Caco-2 (cell line): ENCODE measurements around the gene CD247. TPM values are rescaled to one million over a fixed set of nuclear protein-coding genes. Genes with fewer than 3 reads are reported as not detected.
A peak's percentile ranks its signal among the peaks of the same experiment; 100 is the strongest.

Source experiments
- BruUV-seq: library from RNA; stranded (reverse); fragments of 400-500 nt; replicated peaks from 2 replicates; lab custom pipeline; 2021; lab: Mats Ljungman, UMichigan
- CTCF ChIA-PET: fragments of 300-600 bp; sonication (Branson Sonifier 250); formaldehyde crosslinking; loops from one replicate; lab custom pipeline; 2022; ENCODE audit warnings: antibody characterized with exemption; lab: Charles Lee
- POLR2A ChIA-PET: fragments of 300-600 bp; sonication (Branson Sonifier 250); formaldehyde crosslinking; loops from one replicate; lab custom pipeline; 2022; ENCODE audit warnings: antibody characterized with exemption; lab: Charles Lee
- DNase-seq, 2 experiments: peaks; one replicate each; pipeline versions ENCODE4 v3.0.0 to v3.0.0-alpha.2; 2020 to 2022
- H3K27me3 ChIP-seq: replicated peaks from 2 replicates; pipeline ENCODE4 v1.6.0; 2011; ENCODE audit warnings: low read length; ENCODE audit not compliant: control insufficient read depth, insufficient read depth
- H3K36me3 ChIP-seq: 2 replicates; pipeline ENCODE4 v1.5.1; 2011; ENCODE audit warnings: low read length; ENCODE audit not compliant: control insufficient read depth, insufficient read depth
- H3K4me1 ChIP-seq: fragments of 250-450 bp; sonication (Bioruptor Pico); 2 replicates; pipeline ENCODE4 v1.5.1; 2020; ENCODE audit warnings: mild to moderate bottlenecking
- H3K4me3 ChIP-seq: 2 replicates; pipeline ENCODE4 v1.5.1; 2011; ENCODE audit warnings: low read depth, mild to moderate bottlenecking, control low read depth, low read length
- H3K9me3 ChIP-seq: fragments of 250-450 bp; sonication (Bioruptor Pico); 2 replicates; pipeline ENCODE4 v1.5.1; 2020; ENCODE audit warnings: mild to moderate bottlenecking, moderate library complexity
- H3K27ac Mint-ChIP-seq: one replicate; pipeline ENCODE4 v1.8.0; 2022; ENCODE audit warnings: mixed read lengths; ENCODE audit not compliant: unreplicated experiment
- H3K27me3 Mint-ChIP-seq: one replicate; pipeline ENCODE4 v1.8.0; 2022; ENCODE audit warnings: mixed read lengths; ENCODE audit not compliant: insufficient read depth, unreplicated experiment
- H3K36me3 Mint-ChIP-seq: one replicate; pipeline ENCODE4 v1.8.0; 2022; ENCODE audit warnings: mild to moderate bottlenecking, mixed read lengths; ENCODE audit not compliant: insufficient read depth, unreplicated experiment
- H3K4me1 Mint-ChIP-seq: one replicate; pipeline ENCODE4 v1.8.0; 2022; ENCODE audit warnings: low read depth, mixed read lengths; ENCODE audit not compliant: unreplicated experiment
- H3K4me3 Mint-ChIP-seq: one replicate; pipeline ENCODE4 v1.8.0; 2022; ENCODE audit warnings: mild to moderate bottlenecking, moderate library complexity, mixed read lengths; ENCODE audit not compliant: unreplicated experiment
- H3K9me3 Mint-ChIP-seq: one replicate; pipeline ENCODE4 v1.8.0; 2022; ENCODE audit warnings: mixed read lengths; ENCODE audit not compliant: unreplicated experiment
- CTCF ChIP-seq, 2 experiments: fragments of 200-600 bp in 1 of 2; IDR thresholded peaks; 1 replicate in 1 of 2; 2 replicates in 1 of 2; pipeline versions ENCODE4 v1.5.1 to v1.8.0; 2011 to 2022; ENCODE audit warnings: antibody characterized with exemption in 1 of 2, control low read depth in 1 of 2, inconsistent platforms in 1 of 2, low read depth in 1 of 2, low read length in 1 of 2, mild to moderate bottlenecking in 1 of 2, moderate library complexity in 1 of 2; ENCODE audit not compliant: insufficient read depth in 1 of 2, severe bottlenecking in 1 of 2, unreplicated experiment in 1 of 2
- intact Hi-C: fragments of 100-400 bp; cut with micrococcal nuclease; formaldehyde crosslinking; loops from one replicate; pipeline ENCODE4 v1.10.0; 2022; ENCODE audit not compliant: unreplicated experiment
- total RNA-seq: library from RNA; stranded (reverse); gene quantifications from 2 replicates; pipeline ENCODE4 v1.2.3, GENCODE V29; 2022

CD247 gene
- total RNA-seq, 1 experiment from 2014 or later: not detected

- intact Hi-C loops: no loop called here
- no peak for TF ChIP-seq CTCF (IDR thresholded peaks at IDR 0.05; ENCODE audit: insufficient read depth in 1 of 2, low read depth in 1 of 2, low read length in 1 of 2, severe bottlenecking in 1 of 2, unreplicated experiment in 1 of 2)
- no peak overlapping the region for H3K27ac Mint-ChIP-seq
- no peaks in the 10 kb centered on the region for H3K4me1 ChIP-seq
- BruUV-seq: no TSS peak
- CTCF ChIA-PET: no interaction called here
- POLR2A ChIA-PET: no interaction called here
- H3K36me3 ChIP-seq: no peaks in the 10 kb centered on the region
- no peak overlapping the region for H3K4me3 ChIP-seq
- H3K4me1 Mint-ChIP-seq: no peaks in the 10 kb centered on the region
- peaks cover 2% of the 10 kb centered on the region for H3K27me3 Mint-ChIP-seq
- H3K9me3 Mint-ChIP-seq: no peaks in the 10 kb centered on the region
- no peaks in the 10 kb centered on the region for H3K27me3 ChIP-seq
- H3K36me3 Mint-ChIP-seq: no peaks in the 10 kb centered on the region
- no peak for DNase-seq
- no peaks in the 10 kb centered on the region for H3K9me3 ChIP-seq
- H3K4me3 Mint-ChIP-seq: no peak overlapping the region
Observed at GRCh38 chr1:167490765-167491164, 27.6 kb downstream of the CD247 start.

- Mint-ChIP-seq H3K9me3 (no peaks in the 10 kb centered on the region), H3K4me3 (no peak overlapping the region), H3K4me1 (no peaks in the 10 kb centered on the region), H3K27me3 (no peaks in the 10 kb centered on the region), H3K36me3 (no peaks in the 10 kb centered on the region), H3K27ac (no peak overlapping the region)
- ChIA-PET CTCF (no interaction called here), POLR2A (no interaction called here)
- no TSS peak for BruUV-seq
- H3K27me3 ChIP-seq: no peaks in the 10 kb centered on the region
- no peaks in the 10 kb centered on the region for H3K9me3 ChIP-seq
- H3K4me3 ChIP-seq: no peak overlapping the region
- intact Hi-C loops: no loop called here
- H3K4me1 ChIP-seq: no peaks in the 10 kb centered on the region
- H3K36me3 ChIP-seq: no peaks in the 10 kb centered on the region
- no peak for TF ChIP-seq CTCF (IDR thresholded peaks at IDR 0.05; ENCODE audit: insufficient read depth in 1 of 2, low read depth in 1 of 2, low read length in 1 of 2, severe bottlenecking in 1 of 2, unreplicated experiment in 1 of 2)
- DNase-seq: no peak
Observed at GRCh38 chr1:167489571-167490340, 28.6 kb downstream of the CD247 start.

- Histone ChIP-seq H3K27me3 (no peaks in the 10 kb centered on the region), H3K36me3 (no peaks in the 10 kb centered on the region), H3K4me1 (no peaks in the 10 kb centered on the region), H3K9me3 (no peaks in the 10 kb centered on the region), H3K4me3 (no peak overlapping the region)
- DNase-seq: no peak
- Mint-ChIP-seq H3K27me3 (no peaks in the 10 kb centered on the region), H3K27ac (peak overlapping the region; percentile 16), H3K9me3 (no peaks in the 10 kb centered on the region), H3K4me1 (no peaks in the 10 kb centered on the region), H3K36me3 (no peaks in the 10 kb centered on the region), H3K4me3 (no peak overlapping the region)
- CTCF ChIA-PET: no interaction called here
- BruUV-seq: no TSS peak
- intact Hi-C loops: no loop called here
- no peak for TF ChIP-seq CTCF (IDR thresholded peaks at IDR 0.05; ENCODE audit: insufficient read depth in 1 of 2, low read depth in 1 of 2, low read length in 1 of 2, severe bottlenecking in 1 of 2, unreplicated experiment in 1 of 2)
- POLR2A ChIA-PET: no interaction called here
Observed at GRCh38 chr1:167488786-167489185, 29.5 kb downstream of the CD247 start.
